Progenitor cell of endocrine pancreas (in vitro differentiated cells): ENCODE measurements around the gene OXSR1. TPM values are rescaled to one million over a fixed set of nuclear protein-coding genes. Genes with fewer than 3 reads are reported as not detected.
"Not testable (repeated sequence)": the region's sequence is repeated elsewhere in the genome, so short reads cannot be mapped to it uniquely, and the experiment has no call there.

Experiments used
- DNase-seq: peaks from one replicate; pipeline ENCODE4 v3.0.0; 2021; ENCODE audit warnings: low spot score; ENCODE audit not compliant: unreplicated experiment
- H3K27ac Mint-ChIP-seq: 2 replicates; pipeline ENCODE4 v1.8.0; 2021; ENCODE audit warnings: mild to moderate bottlenecking, moderate library complexity, mixed read lengths
- H3K27me3 Mint-ChIP-seq: 2 replicates; pipeline ENCODE4 v1.8.0; 2021; ENCODE audit warnings: mixed read lengths
- H3K36me3 Mint-ChIP-seq: 2 replicates; pipeline ENCODE4 v1.8.0; 2022; ENCODE audit warnings: mixed read lengths; ENCODE audit not compliant: insufficient read depth
- H3K4me1 Mint-ChIP-seq: 2 replicates; pipeline ENCODE4 v1.8.0; 2021; ENCODE audit warnings: low read depth, mixed read lengths
- H3K4me3 Mint-ChIP-seq: 2 replicates; pipeline ENCODE4 v1.8.0; 2021; ENCODE audit warnings: low read depth, mild to moderate bottlenecking, moderate library complexity, mixed read lengths
- H3K9me3 Mint-ChIP-seq: 2 replicates; pipeline ENCODE4 v1.8.0; 2021; ENCODE audit warnings: low read depth, mixed read lengths
- CTCF ChIP-seq: fragments of 200-600 bp; sonication (generic); IDR thresholded peaks from one replicate; pipeline ENCODE4 v1.5.0; 2021; ENCODE audit warnings: antibody characterized with exemption, mild to moderate bottlenecking; ENCODE audit not compliant: unreplicated experiment
- total RNA-seq: library from RNA; stranded (reverse); gene quantifications from 2 replicates; pipeline ENCODE4 v1.2.1, GENCODE V29; 2021

The OXSR1 gene
- total RNA-seq, 1 donor from 2014 or later: 55.5 TPM

- no peak for TF ChIP-seq CTCF
- Mint-ChIP-seq H3K27ac (no peak overlapping the region), H3K4me3 (no peak overlapping the region), H3K36me3 (no peaks in the 10 kb centered on the region), H3K9me3 (no peaks in the 10 kb centered on the region), H3K4me1 (no peaks in the 10 kb centered on the region), H3K27me3 (no peaks in the 10 kb centered on the region)
- DNase-seq: no peak
Observed at GRCh38 chr3:38158472-38158871, 6.9 kb upstream of the OXSR1 start.

- not testable (repeated sequence) for H3K4me1 Mint-ChIP-seq, H3K27me3 Mint-ChIP-seq, H3K36me3 Mint-ChIP-seq, H3K4me3 Mint-ChIP-seq, H3K9me3 Mint-ChIP-seq, H3K27ac Mint-ChIP-seq, DNase-seq
Observed at GRCh38 chr3:38160704-38161103, 4.6 kb upstream of the OXSR1 start.

GRCh38 chr3:38163117-38163840 lies 2.1 kb upstream of the OXSR1 start:
- DNase-seq: no peak
- Mint-ChIP-seq H3K9me3 (no peaks in the 10 kb centered on the region), H3K4me1 (peaks cover 14% of the 10 kb centered on the region), H3K4me3 (peak overlapping the region; percentile 25), H3K36me3 (no peaks in the 10 kb centered on the region), H3K27me3 (no peaks in the 10 kb centered on the region), H3K27ac (no peak overlapping the region)
- peak; percentile 26 for TF ChIP-seq CTCF

- no peak for DNase-seq
- Mint-ChIP-seq H3K27me3 (no peaks in the 10 kb centered on the region), H3K4me1 (peaks cover 14% of the 10 kb centered on the region), H3K27ac (peak overlapping the region; percentile 99), H3K4me3 (peak overlapping the region; percentile 85), H3K36me3 (no peaks in the 10 kb centered on the region), H3K9me3 (no peaks in the 10 kb centered on the region)
- no peak for TF ChIP-seq CTCF
Observed at GRCh38 chr3:38163841-38164642, 1.3 kb upstream of the OXSR1 start.

- peak overlapping the region; percentile 85 for H3K4me3 Mint-ChIP-seq
- no peak for TF ChIP-seq CTCF
- no peaks in the 10 kb centered on the region for H3K36me3 Mint-ChIP-seq
- peak overlapping the region; percentile 99 for H3K27ac Mint-ChIP-seq
- H3K9me3 Mint-ChIP-seq: no peaks in the 10 kb centered on the region
- no peaks in the 10 kb centered on the region for H3K27me3 Mint-ChIP-seq
- no peak for DNase-seq
- peaks cover 14% of the 10 kb centered on the region for H3K4me1 Mint-ChIP-seq
Observed at GRCh38 chr3:38164643-38164951, 740 bp upstream of the OXSR1 start.
